Body of pancreas (tissue), 4 donors: ENCODE results near the gene FREM1. TPM values are rescaled to one million over a fixed set of nuclear protein-coding genes. Genes with fewer than 3 reads are reported as not detected.

Experiments used
- ATAC-seq: fragments of 150-250 bp; one replicate; pipeline ENCODE4 v1.9.1; 2016
- DNase-seq, 4 donors: peaks; one replicate each; pipeline ENCODE4 v3.0.0-alpha.2; 2019
- H3K27ac ChIP-seq, 4 donors: fragments of 200-600 bp; sonication (generic); 1 replicate in 3 of 4; 2 replicates in 1 of 4; pipeline versions ENCODE4 v1.5.1 to v1.6.1; 2016 to 2019; ENCODE audit warnings: mild to moderate bottlenecking in 1 of 4, mixed read lengths in 1 of 4, moderate library complexity in 1 of 4
- H3K27me3 ChIP-seq, 2 donors: fragments of 200-600 bp; sonication (generic); one replicate each; pipeline ENCODE4 v1.6.0; 2016; ENCODE audit warnings: mild to moderate bottlenecking in 1 of 2
- H3K36me3 ChIP-seq, 2 donors: fragments of 200-600 bp; sonication (generic); replicated peaks in 1 of 2; 2 replicates each; pipeline ENCODE4 v1.5.1; 2016; ENCODE audit warnings: low read depth in 2 of 2; ENCODE audit not compliant: insufficient read depth in 1 of 2
- H3K4me1 ChIP-seq: fragments of 200-600 bp; sonication (generic); one replicate; pipeline ENCODE4 v1.6.0; 2016
- H3K4me3 ChIP-seq, 2 donors: fragments of 200-600 bp; sonication (generic); 1 replicate in 1 of 2; 2 replicates in 1 of 2; pipeline ENCODE4 v1.5.1; 2016 to 2019
- H3K9me3 ChIP-seq, 3 donors: fragments of 200-600 bp; sonication (generic); 1 replicate in 2 of 3; 2 replicates in 1 of 3; pipeline ENCODE4 v1.5.1; 2016
- POLR2A ChIP-seq, 3 donors: fragments of 450-650 bp; IDR thresholded peaks; one replicate each; pipeline ENCODE4 v1.6.1; 2016; ENCODE audit warnings: antibody characterized with exemption in 3 of 3, mild to moderate bottlenecking in 2 of 3
- WGBS, 2 donors: methylation state at CpG; one replicate each; pipeline ENCODE4 v1.1.5; 2017; 5-methylcytosine and 5-hydroxymethylcytosine counted together
- intact Hi-C: fragments of 100-400 bp; cut with DNase I; formaldehyde crosslinking; loops from one replicate; pipeline ENCODE4 v1.15.1; 2023
- total RNA-seq, 2 donors: library from RNA; depleted of rRNA; stranded (reverse); fragments of >200 nt; gene quantifications; one replicate each; pipeline ENCODE4 v1.1.0, GENCODE V29; 2016
- TF ChIP-seq, protein P1 (sequence below), 7 experiments: fragments of 450-650 bp in 4 of 7; fragments of 200-600 bp in 3 of 7; sonication (generic) in 3 of 7; IDR thresholded peaks; one replicate each; pipeline ENCODE4 v1.5.1; 2016 to 2019; ENCODE audit warnings: antibody characterized with exemption in 7 of 7

FREM1 gene
- total RNA-seq, 2 donors from 2014 or later: 9.1 to 19.1 TPM

DNA sequence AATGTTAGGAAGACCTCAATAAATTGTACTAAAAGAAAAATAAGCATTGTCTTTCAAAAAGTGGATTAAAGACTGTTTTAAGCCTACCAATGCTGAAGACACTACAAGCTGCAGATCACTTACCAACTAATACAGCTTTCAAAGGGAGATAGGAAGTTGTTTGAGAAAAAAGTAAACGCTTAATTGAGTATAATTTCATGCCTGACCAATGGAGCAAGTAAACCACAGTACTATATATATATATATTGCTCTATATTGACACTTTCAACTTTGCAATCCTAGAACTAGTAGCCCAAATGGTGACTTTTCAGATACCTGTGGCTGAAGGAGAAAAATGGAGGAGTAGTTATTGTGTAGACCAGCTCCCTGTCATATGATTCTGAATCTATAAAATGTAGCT, 85.7 kb downstream of the FREM1 start:
- Histone ChIP-seq H3K27me3 (no peaks in the 10 kb centered on the region), H3K9me3 (no peaks in the 10 kb centered on the region), H3K27ac (no peak overlapping the region), H3K4me3 (no peak overlapping the region), H3K36me3 (no peaks in the 10 kb centered on the region), H3K4me1 (no peaks in the 10 kb centered on the region)
- DNase-seq: no peak
- intact Hi-C loops: no loop called here
- 81 to 95% methylated on average over 1 of the region's 1 CpG for WGBS, 2 donors
- no peak for ATAC-seq
- no peak for TF ChIP-seq POLR2A (IDR thresholded peaks at IDR 0.05)
- TF ChIP-seq, protein P1, sequence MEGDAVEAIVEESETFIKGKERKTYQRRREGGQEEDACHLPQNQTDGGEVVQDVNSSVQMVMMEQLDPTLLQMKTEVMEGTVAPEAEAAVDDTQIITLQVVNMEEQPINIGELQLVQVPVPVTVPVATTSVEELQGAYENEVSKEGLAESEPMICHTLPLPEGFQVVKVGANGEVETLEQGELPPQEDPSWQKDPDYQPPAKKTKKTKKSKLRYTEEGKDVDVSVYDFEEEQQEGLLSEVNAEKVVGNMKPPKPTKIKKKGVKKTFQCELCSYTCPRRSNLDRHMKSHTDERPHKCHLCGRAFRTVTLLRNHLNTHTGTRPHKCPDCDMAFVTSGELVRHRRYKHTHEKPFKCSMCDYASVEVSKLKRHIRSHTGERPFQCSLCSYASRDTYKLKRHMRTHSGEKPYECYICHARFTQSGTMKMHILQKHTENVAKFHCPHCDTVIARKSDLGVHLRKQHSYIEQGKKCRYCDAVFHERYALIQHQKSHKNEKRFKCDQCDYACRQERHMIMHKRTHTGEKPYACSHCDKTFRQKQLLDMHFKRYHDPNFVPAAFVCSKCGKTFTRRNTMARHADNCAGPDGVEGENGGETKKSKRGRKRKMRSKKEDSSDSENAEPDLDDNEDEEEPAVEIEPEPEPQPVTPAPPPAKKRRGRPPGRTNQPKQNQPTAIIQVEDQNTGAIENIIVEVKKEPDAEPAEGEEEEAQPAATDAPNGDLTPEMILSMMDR (IDR thresholded peaks at IDR 0.05): no peak

DNA sequence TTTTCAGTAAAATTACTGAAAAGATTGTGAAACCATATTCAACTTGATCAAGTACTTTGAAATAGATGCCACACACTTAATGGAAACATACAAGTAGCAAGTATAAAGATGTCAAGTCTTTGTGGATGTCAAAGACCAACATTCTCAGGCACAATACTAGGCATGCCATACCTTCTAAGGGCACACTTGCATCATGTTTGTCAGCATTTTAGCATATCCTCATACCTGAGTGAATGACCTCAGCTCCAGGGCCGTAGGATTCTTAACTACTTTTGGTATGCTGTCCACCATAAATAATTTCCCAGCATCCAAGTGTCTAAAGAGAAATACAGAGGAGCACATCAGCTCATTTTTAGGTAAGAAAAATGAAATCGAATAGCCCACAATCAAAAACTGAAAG, 86.4 kb downstream of the FREM1 start:
- no peak overlapping the region for H3K27ac ChIP-seq
- H3K9me3 ChIP-seq: no peaks in the 10 kb centered on the region
- H3K4me3 ChIP-seq: no peak overlapping the region
- intact Hi-C loops: no loop called here
- ATAC-seq (no peak), DNase-seq (no peak)
- H3K4me1 ChIP-seq: no peaks in the 10 kb centered on the region
- 95 to 97% methylated on average over 2 of the region's 2 CpGs for WGBS, 2 donors
- H3K36me3 ChIP-seq: no peaks in the 10 kb centered on the region
- H3K27me3 ChIP-seq: no peaks in the 10 kb centered on the region
- no peak for TF ChIP-seq POLR2A (IDR thresholded peaks at IDR 0.05)
- TF ChIP-seq, protein P1 (IDR thresholded peaks at IDR 0.05): no peak

DNA sequence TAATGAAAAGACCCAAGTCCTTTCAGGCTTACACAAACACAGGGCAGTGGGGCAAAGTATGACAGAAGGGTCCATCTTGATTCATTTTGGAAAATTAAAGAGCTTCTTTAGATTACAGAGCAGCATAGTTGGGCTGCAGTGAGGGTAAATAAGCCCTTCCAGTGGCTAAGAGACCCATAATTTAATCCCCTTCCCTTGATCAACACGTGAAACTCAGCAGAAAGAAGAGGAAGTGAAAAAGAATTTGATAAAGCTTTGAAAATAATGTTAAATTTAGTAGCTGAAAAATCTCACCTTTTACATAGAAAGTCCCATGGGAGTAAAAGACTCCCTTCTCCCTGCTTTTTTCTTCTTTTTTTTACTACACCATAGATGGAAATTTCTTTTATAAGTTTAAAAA, 87.6 kb downstream of the FREM1 start:
- Histone ChIP-seq H3K9me3 (no peaks in the 10 kb centered on the region), H3K4me3 (no peak overlapping the region), H3K36me3 (no peaks in the 10 kb centered on the region), H3K4me1 (no peaks in the 10 kb centered on the region), H3K27me3 (no peaks in the 10 kb centered on the region), H3K27ac (no peak overlapping the region)
- WGBS, 2 donors: 73 to 94% methylated on average over 1 of the region's 1 CpG
- no peak for ATAC-seq
- no peak for DNase-seq
- no peak for TF ChIP-seq POLR2A (IDR thresholded peaks at IDR 0.05)
- TF ChIP-seq, protein P1 (IDR thresholded peaks at IDR 0.05): no peak
- intact Hi-C loops: no loop called here

DNA sequence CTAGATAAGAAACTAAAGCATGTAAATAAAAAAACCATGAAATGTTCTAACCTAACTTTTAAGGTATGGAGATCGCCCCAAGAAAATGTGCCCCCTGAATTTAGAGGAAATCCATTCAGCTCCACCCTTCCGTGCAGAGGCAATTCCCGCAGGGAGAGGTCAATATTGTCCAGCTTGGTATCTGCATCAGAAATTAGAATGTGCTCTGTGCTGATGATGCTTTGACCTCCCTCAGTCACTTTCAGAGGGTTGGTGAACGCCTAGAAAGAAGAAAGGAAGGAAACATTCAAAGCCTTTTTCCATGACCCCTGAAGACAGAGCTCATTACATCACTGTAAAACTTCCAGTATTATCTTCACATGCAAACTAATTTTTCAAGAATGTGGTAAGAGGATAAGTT, 91.0 kb downstream of the FREM1 start:
- Histone ChIP-seq H3K9me3 (no peaks in the 10 kb centered on the region), H3K4me1 (no peaks in the 10 kb centered on the region), H3K27me3 (no peaks in the 10 kb centered on the region), H3K4me3 (no peak overlapping the region), H3K27ac (no peak overlapping the region), H3K36me3 (no peaks in the 10 kb centered on the region)
- DNase-seq (no peak), ATAC-seq (no peak)
- intact Hi-C loops: no loop called here
- no peak for TF ChIP-seq POLR2A (IDR thresholded peaks at IDR 0.05)
- TF ChIP-seq, protein P1 (IDR thresholded peaks at IDR 0.05): no peak
- WGBS, 2 donors: 65 to 85% methylated on average over 4 of the region's 4 CpGs

DNA sequence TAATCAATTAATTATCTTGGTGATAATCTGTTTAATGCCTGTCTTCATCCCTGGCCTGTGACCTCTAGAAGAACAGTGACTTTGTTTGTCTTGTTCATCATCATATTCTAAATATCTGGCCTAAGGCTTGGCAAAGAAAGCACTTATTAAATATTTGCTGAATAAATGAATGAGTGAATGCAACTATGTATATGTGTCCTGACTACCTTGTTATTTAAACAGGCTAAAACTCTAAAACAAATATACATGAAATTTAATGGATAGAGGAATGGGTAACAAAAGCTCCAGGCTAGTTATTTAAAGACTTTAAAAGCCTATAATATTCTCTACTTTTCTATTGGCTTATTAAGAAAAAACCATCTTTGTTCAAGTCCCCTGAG, 96.0 kb downstream of the FREM1 start:
- DNase-seq (no peak), ATAC-seq (no peak)
- Histone ChIP-seq H3K9me3 (no peaks in the 10 kb centered on the region), H3K4me1 (no peaks in the 10 kb centered on the region), H3K4me3 (no peak overlapping the region), H3K27ac (no peak overlapping the region), H3K36me3 (peaks cover 0 to 5% of the 10 kb centered on the region in 2 donors), H3K27me3 (no peaks in the 10 kb centered on the region)
- no peak for TF ChIP-seq POLR2A (IDR thresholded peaks at IDR 0.05)
- TF ChIP-seq, protein P1 (IDR thresholded peaks at IDR 0.05): no peak
- intact Hi-C loops: no loop called here
